ENCODE results near the gene SRRT.
"Not testable (repeated sequence)": the region's sequence is repeated elsewhere in the genome, so short reads cannot be mapped to it uniquely, and the experiment has no call there.

The SRRT gene

GRCh38 chr7:100914879-100915447 lies 40.1 kb downstream of the SRRT start:
- H3K79me2 ChIP-seq (ENCODE audit: insufficient read depth, low read depth) = no peaks in the 10 kb centered on the region
- H2AFZ ChIP-seq (ENCODE audit: low read depth) = no peak overlapping the region
- no peaks in the 10 kb centered on the region for H4K20me1 ChIP-seq (ENCODE audit: insufficient read depth)
- H3K27ac ChIP-seq = no peak overlapping the region
- H3K4me2 ChIP-seq = no peak overlapping the region
- no peaks in the 10 kb centered on the region for H3K36me3 ChIP-seq (ENCODE audit: insufficient read depth)
- H3K9ac ChIP-seq = no peak overlapping the region
- H3K4me3 ChIP-seq (IDR thresholded peaks at IDR 0.05; ENCODE audit: insufficient read depth, low read depth, low read length) = no peak overlapping the region
- no peaks in the 10 kb centered on the region; the same call in 1 of the 2 replicates for H3K27me3 ChIP-seq (ENCODE audit: insufficient read depth, low read depth)
- no peak for TF ChIP-seq CTCF (conservative IDR thresholded peaks at IDR 0.05; ENCODE audit: low read depth, low read length)
- no peaks in the 10 kb centered on the region for H3K4me1 ChIP-seq (ENCODE audit: low read depth, poor library complexity, severe bottlenecking)

GRCh38 chr7:100919335-100919734 lies 44.4 kb downstream of the SRRT start:
- H3K4me1 ChIP-seq (ENCODE audit: low read depth, poor library complexity, severe bottlenecking); H2AFZ ChIP-seq (ENCODE audit: low read depth); H4K20me1 ChIP-seq (ENCODE audit: insufficient read depth); H3K4me2 ChIP-seq; H3K36me3 ChIP-seq (ENCODE audit: insufficient read depth); H3K27me3 ChIP-seq (ENCODE audit: insufficient read depth, low read depth); H3K9ac ChIP-seq; H3K27ac ChIP-seq; H3K79me2 ChIP-seq (ENCODE audit: insufficient read depth, low read depth); H3K4me3 ChIP-seq (IDR thresholded peaks at IDR 0.05; ENCODE audit: insufficient read depth, low read depth, low read length): not testable (repeated sequence)

- H4K20me1 ChIP-seq (ENCODE audit: insufficient read depth); H3K9ac ChIP-seq; H3K4me1 ChIP-seq (ENCODE audit: low read depth, poor library complexity, severe bottlenecking); H3K4me2 ChIP-seq; H3K4me3 ChIP-seq (IDR thresholded peaks at IDR 0.05; ENCODE audit: insufficient read depth, low read depth, low read length); H2AFZ ChIP-seq (ENCODE audit: low read depth); H3K36me3 ChIP-seq (ENCODE audit: insufficient read depth); H3K27me3 ChIP-seq (ENCODE audit: insufficient read depth, low read depth); H3K79me2 ChIP-seq (ENCODE audit: insufficient read depth, low read depth); H3K27ac ChIP-seq: not testable (repeated sequence)
Measured at GRCh38 chr7:100919779-100920437, 45.0 kb downstream of the SRRT start.

- H4K20me1 ChIP-seq (ENCODE audit: insufficient read depth) = no peaks in the 10 kb centered on the region
- TF ChIP-seq CTCF (conservative IDR thresholded peaks at IDR 0.05; ENCODE audit: low read depth, low read length) = no peak
- H3K27me3 ChIP-seq (ENCODE audit: insufficient read depth, low read depth) = no peaks in the 10 kb centered on the region; the same call in 1 of the 2 replicates
- no peak overlapping the region for H3K9ac ChIP-seq
- H3K4me2 ChIP-seq = no peak overlapping the region
- H2AFZ ChIP-seq (ENCODE audit: low read depth) = no peak overlapping the region
- no peaks in the 10 kb centered on the region for H3K4me1 ChIP-seq (ENCODE audit: low read depth, poor library complexity, severe bottlenecking)
- no peaks in the 10 kb centered on the region for H3K36me3 ChIP-seq (ENCODE audit: insufficient read depth)
- H3K79me2 ChIP-seq (ENCODE audit: insufficient read depth, low read depth) = no peaks in the 10 kb centered on the region
- no peak overlapping the region for H3K27ac ChIP-seq
- no peak overlapping the region for H3K4me3 ChIP-seq (IDR thresholded peaks at IDR 0.05; ENCODE audit: insufficient read depth, low read depth, low read length)
Measured at GRCh38 chr7:100921039-100921438, 46.1 kb downstream of the SRRT start.

- H3K27me3 ChIP-seq (ENCODE audit: insufficient read depth, low read depth); H3K9ac ChIP-seq; H3K4me2 ChIP-seq; H3K4me3 ChIP-seq (IDR thresholded peaks at IDR 0.05; ENCODE audit: insufficient read depth, low read depth, low read length); H3K4me1 ChIP-seq (ENCODE audit: low read depth, poor library complexity, severe bottlenecking); H3K27ac ChIP-seq; H3K36me3 ChIP-seq (ENCODE audit: insufficient read depth); H4K20me1 ChIP-seq (ENCODE audit: insufficient read depth); H3K79me2 ChIP-seq (ENCODE audit: insufficient read depth, low read depth); H2AFZ ChIP-seq (ENCODE audit: low read depth): not testable (repeated sequence)
Measured at GRCh38 chr7:100923616-100924015, 48.7 kb downstream of the SRRT start.

GRCh38 chr7:100929808-100930174 lies 54.9 kb downstream of the SRRT start:
- Histone ChIP-seq H3K27ac (no peak overlapping the region), H4K20me1 (ENCODE audit: insufficient read depth) (no peaks in the 10 kb centered on the region), H3K4me1 (ENCODE audit: low read depth, poor library complexity, severe bottlenecking) (no peaks in the 10 kb centered on the region), H2AFZ (ENCODE audit: low read depth) (no peak overlapping the region), H3K36me3 (ENCODE audit: insufficient read depth) (no peaks in the 10 kb centered on the region), H3K9ac (no peak overlapping the region), H3K4me2 (no peak overlapping the region), H3K4me3 (IDR thresholded peaks at IDR 0.05; ENCODE audit: insufficient read depth, low read depth, low read length) (no peak overlapping the region), H3K27me3 (ENCODE audit: insufficient read depth, low read depth) (peaks cover 57% of the 10 kb centered on the region), H3K79me2 (ENCODE audit: insufficient read depth, low read depth) (no peaks in the 10 kb centered on the region)
- no peak for TF ChIP-seq CTCF (conservative IDR thresholded peaks at IDR 0.05; ENCODE audit: low read depth, low read length)
